ENCODE results near the gene ICA1. TPM values are rescaled to one million over a fixed set of nuclear protein-coding genes. Genes with fewer than 3 reads are reported as not detected.

Gene ICA1
- total RNA-seq, 1 donor from 2014 or later = 48.8 TPM

DNA sequence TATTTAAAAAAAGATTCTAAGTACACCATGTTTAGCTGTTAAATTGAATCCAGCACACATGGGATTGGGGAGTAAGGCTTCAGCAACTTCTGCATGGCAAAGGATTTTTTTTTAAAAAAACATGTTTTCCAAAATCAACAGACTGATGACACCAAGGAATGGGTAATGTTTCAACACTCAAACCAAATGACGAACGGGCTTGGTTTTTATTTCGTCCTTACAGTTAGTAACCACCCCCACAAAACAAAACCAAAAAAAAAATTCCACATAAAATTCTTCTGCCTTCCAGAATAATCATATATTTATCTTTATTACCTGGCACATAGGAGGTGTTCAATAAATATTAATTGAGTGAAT lies 45.7 kb downstream of the ICA1 start:
- no peak overlapping the region for H3K27ac Mint-ChIP-seq
- H3K4me3 Mint-ChIP-seq (ENCODE audit: low read depth) = no peak overlapping the region
- H3K4me1 Mint-ChIP-seq (ENCODE audit: low read depth) = peaks cover 28% of the 10 kb centered on the region
- no peaks in the 10 kb centered on the region for H3K9me3 Mint-ChIP-seq (ENCODE audit: low read depth)
- TF ChIP-seq, protein P1, sequence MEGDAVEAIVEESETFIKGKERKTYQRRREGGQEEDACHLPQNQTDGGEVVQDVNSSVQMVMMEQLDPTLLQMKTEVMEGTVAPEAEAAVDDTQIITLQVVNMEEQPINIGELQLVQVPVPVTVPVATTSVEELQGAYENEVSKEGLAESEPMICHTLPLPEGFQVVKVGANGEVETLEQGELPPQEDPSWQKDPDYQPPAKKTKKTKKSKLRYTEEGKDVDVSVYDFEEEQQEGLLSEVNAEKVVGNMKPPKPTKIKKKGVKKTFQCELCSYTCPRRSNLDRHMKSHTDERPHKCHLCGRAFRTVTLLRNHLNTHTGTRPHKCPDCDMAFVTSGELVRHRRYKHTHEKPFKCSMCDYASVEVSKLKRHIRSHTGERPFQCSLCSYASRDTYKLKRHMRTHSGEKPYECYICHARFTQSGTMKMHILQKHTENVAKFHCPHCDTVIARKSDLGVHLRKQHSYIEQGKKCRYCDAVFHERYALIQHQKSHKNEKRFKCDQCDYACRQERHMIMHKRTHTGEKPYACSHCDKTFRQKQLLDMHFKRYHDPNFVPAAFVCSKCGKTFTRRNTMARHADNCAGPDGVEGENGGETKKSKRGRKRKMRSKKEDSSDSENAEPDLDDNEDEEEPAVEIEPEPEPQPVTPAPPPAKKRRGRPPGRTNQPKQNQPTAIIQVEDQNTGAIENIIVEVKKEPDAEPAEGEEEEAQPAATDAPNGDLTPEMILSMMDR (IDR thresholded peaks at IDR 0.05; ENCODE audit: unreplicated experiment) = no peak
- H3K36me3 Mint-ChIP-seq (ENCODE audit: insufficient read depth) = peaks cover 1% of the 10 kb centered on the region
- no peaks in the 10 kb centered on the region for H3K27me3 Mint-ChIP-seq
- DNase-seq (ENCODE audit: low spot score, unreplicated experiment) = no peak

DNA sequence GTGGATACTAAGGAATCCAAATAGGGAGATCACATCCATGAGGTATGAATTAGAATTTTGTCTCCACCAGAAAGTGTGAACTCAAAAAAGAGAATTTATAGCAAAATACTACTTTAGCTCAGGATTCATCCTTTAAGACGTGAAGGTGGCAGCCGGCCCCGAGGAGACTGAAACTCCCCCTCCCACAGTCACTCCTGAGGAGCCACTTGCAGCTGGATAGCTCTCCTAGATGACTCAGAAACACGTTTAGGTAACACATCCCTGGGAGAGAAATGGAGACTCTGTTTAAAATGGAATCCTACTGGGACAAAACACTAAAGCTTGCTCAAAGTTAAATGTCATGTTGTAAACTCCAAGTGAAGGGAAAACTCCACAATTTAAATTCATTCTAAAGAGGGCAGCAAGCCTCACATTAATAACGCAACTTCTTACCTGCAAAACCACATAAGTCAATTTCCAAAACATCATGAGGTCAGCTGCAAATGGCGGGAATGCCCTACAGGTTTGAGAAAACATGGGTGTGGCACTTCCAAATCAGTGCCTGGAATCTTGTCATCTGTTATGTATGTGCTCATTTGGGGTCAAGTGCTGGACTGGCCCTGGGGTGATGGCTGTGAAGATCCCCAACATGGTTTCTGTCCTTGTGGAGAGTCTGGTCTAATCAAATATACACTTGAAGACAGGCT lies 46.2 kb downstream of the ICA1 start:
- peaks cover 3% of the 10 kb centered on the region for H3K36me3 Mint-ChIP-seq (ENCODE audit: insufficient read depth)
- no peak for DNase-seq (ENCODE audit: low spot score, unreplicated experiment)
- peaks cover 29% of the 10 kb centered on the region for H3K4me1 Mint-ChIP-seq (ENCODE audit: low read depth)
- H3K27me3 Mint-ChIP-seq = no peaks in the 10 kb centered on the region
- TF ChIP-seq, protein P1 (IDR thresholded peaks at IDR 0.05; ENCODE audit: unreplicated experiment) = no peak
- H3K9me3 Mint-ChIP-seq (ENCODE audit: low read depth) = no peaks in the 10 kb centered on the region
- no peak overlapping the region for H3K4me3 Mint-ChIP-seq (ENCODE audit: low read depth)
- H3K27ac Mint-ChIP-seq = peak overlapping the region; percentile 50

DNA sequence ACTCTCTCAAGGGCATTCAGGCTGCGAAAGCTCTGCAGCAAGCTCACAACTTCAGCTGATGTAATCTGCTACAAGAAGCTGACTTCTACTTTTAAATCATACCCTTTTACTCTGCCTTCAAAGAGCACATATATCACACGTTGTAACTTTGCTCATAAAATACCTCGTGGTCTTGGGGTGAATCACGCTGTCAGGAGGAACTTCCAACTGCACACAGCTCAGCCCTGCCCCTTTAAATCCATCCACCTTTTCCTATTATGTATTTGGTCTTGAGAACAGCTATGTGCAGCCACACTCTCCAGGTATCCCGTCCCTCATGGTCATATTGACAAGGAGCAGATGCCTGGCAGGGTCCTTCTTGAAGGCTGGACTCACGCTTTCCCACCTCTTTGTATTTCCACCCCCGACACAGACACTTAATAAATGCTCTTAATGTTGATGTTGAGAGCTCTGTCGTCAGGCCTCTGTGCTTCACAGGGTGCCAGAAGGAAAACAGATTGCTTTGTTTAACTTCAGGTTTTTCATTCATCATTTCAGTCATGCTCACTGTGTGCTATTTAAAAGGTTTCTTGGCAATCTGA lies 47.6 kb downstream of the ICA1 start:
- Mint-ChIP-seq H3K27me3 (no peaks in the 10 kb centered on the region), H3K9me3 (ENCODE audit: low read depth) (no peaks in the 10 kb centered on the region), H3K4me1 (ENCODE audit: low read depth) (peaks cover 29% of the 10 kb centered on the region), H3K36me3 (ENCODE audit: insufficient read depth) (peaks cover 6% of the 10 kb centered on the region), H3K4me3 (ENCODE audit: low read depth) (no peak overlapping the region), H3K27ac (peak overlapping the region; percentile 68)
- TF ChIP-seq, protein P1 (IDR thresholded peaks at IDR 0.05; ENCODE audit: unreplicated experiment) = no peak
- no peak for DNase-seq (ENCODE audit: low spot score, unreplicated experiment)

DNA sequence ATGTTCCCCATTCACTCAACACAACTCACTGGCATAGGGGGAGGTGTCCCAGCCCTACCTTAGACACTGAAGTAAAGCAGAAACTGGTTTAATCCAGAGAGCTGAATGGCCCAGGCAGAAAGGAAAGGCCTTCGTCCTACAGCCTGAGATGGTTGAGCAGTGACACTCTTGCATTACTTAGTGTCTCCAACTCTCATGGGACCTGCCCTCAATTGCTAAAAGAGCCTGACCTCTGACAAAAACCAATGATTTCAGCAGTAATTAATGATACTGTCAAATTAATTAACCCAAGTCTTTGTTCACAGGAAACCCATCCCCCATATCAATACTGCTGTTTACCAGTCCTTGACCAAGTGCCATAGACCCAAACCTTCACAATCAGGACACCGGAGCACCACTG lies 48.6 kb downstream of the ICA1 start:
- Mint-ChIP-seq H3K4me3 (ENCODE audit: low read depth) (peak overlapping the region; percentile 30), H3K4me1 (ENCODE audit: low read depth) (peaks cover 29% of the 10 kb centered on the region), H3K27ac (no peak overlapping the region), H3K27me3 (no peaks in the 10 kb centered on the region), H3K9me3 (ENCODE audit: low read depth) (no peaks in the 10 kb centered on the region), H3K36me3 (ENCODE audit: insufficient read depth) (peaks cover 6% of the 10 kb centered on the region)
- TF ChIP-seq, protein P1 (IDR thresholded peaks at IDR 0.05; ENCODE audit: unreplicated experiment) = no peak
- DNase-seq (ENCODE audit: low spot score, unreplicated experiment) = no peak

DNA sequence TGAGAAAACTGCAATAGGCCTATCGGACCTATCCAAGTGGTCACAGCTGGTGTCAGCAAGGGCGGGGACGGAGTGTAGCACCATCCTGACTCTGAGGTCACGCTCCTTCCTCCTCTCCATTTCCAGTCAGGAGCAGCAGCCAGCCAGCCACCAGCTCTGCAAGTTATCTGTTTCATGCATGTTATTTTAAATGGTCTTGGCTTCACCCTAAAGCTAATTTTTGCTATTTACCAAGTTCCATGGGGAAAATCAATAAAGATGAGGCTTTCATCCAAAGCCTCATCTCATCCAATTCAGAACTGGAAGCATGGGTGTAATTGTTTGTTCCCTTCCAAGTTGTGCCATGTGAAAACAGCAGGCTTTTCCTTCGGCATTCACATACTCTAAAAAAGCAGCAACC lies 49.3 kb downstream of the ICA1 start:
- Mint-ChIP-seq H3K9me3 (ENCODE audit: low read depth) (no peaks in the 10 kb centered on the region), H3K4me1 (ENCODE audit: low read depth) (peaks cover 29% of the 10 kb centered on the region), H3K36me3 (ENCODE audit: insufficient read depth) (peaks cover 6% of the 10 kb centered on the region), H3K4me3 (ENCODE audit: low read depth) (no peak overlapping the region), H3K27me3 (no peaks in the 10 kb centered on the region), H3K27ac (no peak overlapping the region)
- TF ChIP-seq, protein P1 (IDR thresholded peaks at IDR 0.05; ENCODE audit: unreplicated experiment) = no peak
- no peak for DNase-seq (ENCODE audit: low spot score, unreplicated experiment)
